SK-N-SH (cell line): ENCODE measurements around the gene OTUD5. TPM values are rescaled to one million over a fixed set of nuclear protein-coding genes. Genes with fewer than 3 reads are reported as not detected.
A peak's percentile ranks its signal among the peaks of the same experiment; 100 is the strongest.

Experiments
- CTCF ChIA-PET: fragments of 300-600, 350-600 bp; formaldehyde crosslinking; extraction: SDS; loops from one replicate; lab custom pipeline; 2021; lab: Yijun Ruan, JAX
- POLR2A ChIA-PET: fragments of 350-600 bp; sonication (Branson Sonifier 250); formaldehyde crosslinking; extraction: SDS; loops from one replicate; lab custom pipeline; 2020; ENCODE audit warnings: antibody characterized with exemption, inconsistent platforms; lab: Yijun Ruan, JAX
- DNase-seq: peaks from one replicate; pipeline ENCODE4 v3.0.0; 2012
- H2AFZ ChIP-seq: fragments of 200-600 bp; sonication (generic); 2 replicates; pipeline ENCODE4 v1.8.1; 2016; ENCODE audit warnings: antibody characterized with exemption, mild to moderate bottlenecking, low read depth
- H3F3A ChIP-seq: fragments of 200-600 bp; sonication (generic); replicated peaks from 2 replicates; pipeline ENCODE3; 2016; ENCODE audit warnings: antibody characterized with exemption, mild to moderate bottlenecking; ENCODE audit not compliant: insufficient read depth
- H3K27ac ChIP-seq, 2 experiments: fragments of 200-500 bp in 1 of 2; fragments of 200-600 bp in 1 of 2; sonication (Bioruptor generic) in 1 of 2; sonication (generic), shearing (Covaris generic) in 1 of 2; 2 replicates each; pipeline versions ENCODE4 v1.5.1 to v1.6.1; 2014 to 2016; ENCODE audit warnings: low read depth in 2 of 2, inconsistent platforms in 1 of 2, low read length in 1 of 2, mild to moderate bottlenecking in 1 of 2, mixed read lengths in 1 of 2
- H3K27me3 ChIP-seq: fragments of 200-600 bp; sonication (generic), shearing (Covaris generic); 2 replicates; pipeline ENCODE4 v1.6.1; 2016; ENCODE audit warnings: mixed run types; ENCODE audit not compliant: insufficient read depth
- H3K36me3 ChIP-seq, 2 experiments: fragments of 200-500 bp in 1 of 2; fragments of 200-600 bp in 1 of 2; sonication (Bioruptor generic) in 1 of 2; sonication (generic) in 1 of 2; replicated peaks in 1 of 2; 2 replicates each; pipeline versions ENCODE3 to v1.5.1; 2014 to 2016; ENCODE audit warnings: low read length in 1 of 2, mild to moderate bottlenecking in 1 of 2; ENCODE audit not compliant: insufficient read depth in 2 of 2, control insufficient read depth in 1 of 2
- H3K4me1 ChIP-seq, 2 experiments: fragments of 200-500 bp in 1 of 2; fragments of 200-600 bp in 1 of 2; sonication (Bioruptor generic) in 1 of 2; sonication (generic), shearing (Covaris generic) in 1 of 2; 2 replicates each; pipeline versions ENCODE4 v1.5.1 to v1.6.1; 2014 to 2016; ENCODE audit warnings: low read depth in 1 of 2, low read length in 1 of 2, mixed run types in 1 of 2; ENCODE audit not compliant: insufficient read depth in 2 of 2, control insufficient read depth in 1 of 2
- H3K4me2 ChIP-seq: fragments of 200-600 bp; sonication (generic), shearing (Covaris generic); 2 replicates; pipeline ENCODE4 v1.6.1; 2017; ENCODE audit warnings: mixed run types
- H3K4me3 ChIP-seq, 2 experiments: fragments of 200-500 bp in 1 of 2; fragments of 200-600 bp in 1 of 2; sonication (Bioruptor generic) in 1 of 2; sonication (generic), shearing (Covaris generic) in 1 of 2; 2 replicates each; pipeline versions ENCODE4 v1.5.1 to v1.8.1; 2014 to 2016; ENCODE audit warnings: low read depth in 2 of 2, inconsistent platforms in 1 of 2, low read length in 1 of 2, mild to moderate bottlenecking in 1 of 2, mixed read lengths in 1 of 2, moderate library complexity in 1 of 2
- H3K79me2 ChIP-seq: fragments of 200-600 bp; sonication (generic); 2 replicates; pipeline ENCODE4 v1.8.1; 2017; ENCODE audit warnings: mild to moderate bottlenecking; ENCODE audit not compliant: insufficient read depth
- H3K9ac ChIP-seq: fragments of 200-600 bp; sonication (generic); 2 replicates; pipeline ENCODE4 v1.6.1; 2017; ENCODE audit warnings: mixed run types
- H3K9me2 ChIP-seq: fragments of 200-600 bp; sonication (generic); 2 replicates; pipeline ENCODE4 v1.6.1; 2017; ENCODE audit warnings: mixed run types
- H3K9me3 ChIP-seq: fragments of 200-600 bp; sonication (generic); 2 replicates; pipeline ENCODE4 v1.6.1; 2017; ENCODE audit warnings: mixed run types, mild to moderate bottlenecking, moderate library complexity
- H4K20me1 ChIP-seq: fragments of 200-600 bp; sonication (generic); 2 replicates; pipeline ENCODE4 v1.6.1; 2017; ENCODE audit warnings: mild to moderate bottlenecking, mixed run types; ENCODE audit not compliant: insufficient read depth
- CHD2 ChIP-seq: fragments of 150-350 bp; IDR thresholded peaks from 2 replicates; pipeline ENCODE4 v1.6.1; 2018; ENCODE audit warnings: low read length; ENCODE audit not compliant: partially characterized antibody
- ELF1 ChIP-seq: IDR thresholded peaks from 2 replicates; pipeline ENCODE4 v1.4.0; 2012
- EP300 ChIP-seq, 2 experiments: IDR thresholded peaks; 2 replicates each; pipeline versions ENCODE4 v1.4.0 to v1.6.1; 2012; ENCODE audit warnings: borderline replicate concordance in 1 of 2, low read depth in 1 of 2, low read length in 1 of 2
- EZH2phosphoT487 ChIP-seq: fragments of 200-600 bp; sonication (generic); IDR thresholded peaks from 2 replicates; pipeline ENCODE4 v1.6.1; 2017; ENCODE audit warnings: low read depth, mixed run types, mild to moderate bottlenecking, antibody characterized with exemption, moderate library complexity, borderline replicate concordance
- FOSL2 ChIP-seq: IDR thresholded peaks from 2 replicates; pipeline ENCODE4 v1.4.0; 2012; ENCODE audit warnings: low read depth, mild to moderate bottlenecking, moderate library complexity, borderline replicate concordance
- FOXJ3 ChIP-seq: sonication (generic); formaldehyde crosslinking; IDR thresholded peaks from 2 replicates; pipeline ENCODE4 v1.5.1; 2020; ENCODE audit warnings: mild to moderate bottlenecking, missing genetic modification reagents
- IRF3 ChIP-seq: fragments of 150-350 bp; IDR thresholded peaks from 2 replicates; pipeline ENCODE4 v1.6.1; 2016; ENCODE audit warnings: mild to moderate bottlenecking, low read depth, low read length
- MAX ChIP-seq: IDR thresholded peaks from 2 replicates; pipeline ENCODE4 v1.4.0; 2012; ENCODE audit warnings: low read depth
- MEF2A ChIP-seq: IDR thresholded peaks from 2 replicates; pipeline ENCODE4 v1.4.0; 2012; ENCODE audit warnings: low read depth, borderline replicate concordance
- MXI1 ChIP-seq: IDR thresholded peaks from 2 replicates; pipeline ENCODE4 v1.6.1; 2012; ENCODE audit warnings: mild to moderate bottlenecking, low read depth, low read length, improper control_type of control experiment
- NFIC ChIP-seq: IDR thresholded peaks from 2 replicates; pipeline ENCODE4 v1.4.0; 2012; ENCODE audit warnings: borderline replicate concordance
- POLR2AphosphoS5 ChIP-seq: IDR thresholded peaks from 2 replicates; pipeline ENCODE4 v1.6.1; 2012; ENCODE audit warnings: low read depth, low read length
- RAD21 ChIP-seq: IDR thresholded peaks from 2 replicates; pipeline ENCODE4 v1.6.1; 2012; ENCODE audit warnings: mild to moderate bottlenecking, low read length
- RCOR1 ChIP-seq: fragments of 150-350 bp; IDR thresholded peaks from 2 replicates; pipeline ENCODE4 v1.6.1; 2017; ENCODE audit warnings: antibody characterized with exemption, low read length
- RFX5 ChIP-seq: IDR thresholded peaks from 2 replicates; pipeline ENCODE4 v1.6.1; 2012; ENCODE audit warnings: mild to moderate bottlenecking, improper control_type of control experiment, low read length
- SIN3A ChIP-seq: IDR thresholded peaks from 2 replicates; pipeline ENCODE4 v1.6.1; 2012; ENCODE audit warnings: low read depth, mild to moderate bottlenecking, low read length, moderate library complexity, borderline replicate concordance
- SMC3 ChIP-seq: IDR thresholded peaks from 2 replicates; pipeline ENCODE4 v1.6.1; 2012; ENCODE audit warnings: low read depth, low read length, improper control_type of control experiment
- TAF1 ChIP-seq: IDR thresholded peaks from 2 replicates; pipeline ENCODE4 v1.6.1; 2012; ENCODE audit warnings: low read depth, mild to moderate bottlenecking, low read length, moderate library complexity, borderline replicate concordance
- TCF12 ChIP-seq: IDR thresholded peaks from 2 replicates; pipeline ENCODE4 v1.4.0; 2012
- TEAD4 ChIP-seq: IDR thresholded peaks from 2 replicates; pipeline ENCODE4 v1.4.0; 2012; ENCODE audit warnings: mild to moderate bottlenecking, borderline replicate concordance; ENCODE audit not compliant: insufficient read depth
- USF1 ChIP-seq: IDR thresholded peaks from 2 replicates; pipeline ENCODE4 v1.4.0; 2012; ENCODE audit warnings: low read depth, borderline replicate concordance
- YY1 ChIP-seq: IDR thresholded peaks from 2 replicates; pipeline ENCODE4 v1.4.0; 2012; ENCODE audit warnings: low read depth, mild to moderate bottlenecking
- WGBS: methylation state at CpG from one replicate; pipeline ENCODE4 v1.1.6; 2017; ENCODE audit warnings: low lambda C conversion rate; 5-methylcytosine and 5-hydroxymethylcytosine counted together
- polyA plus RNA-seq, 3 experiments: library from polyadenylated mRNA; depleted of rRNA; stranded (reverse); fragments of >200 nt; gene quantifications; 2 replicates each; pipeline ENCODE4 v1.2.3, GENCODE V29; 2012
- TF ChIP-seq, protein P1 (sequence below): fragments of 200-600 bp; sonication (generic); IDR thresholded peaks from 2 replicates; pipeline ENCODE4 v1.6.1; 2017; ENCODE audit warnings: antibody characterized with exemption, mild to moderate bottlenecking, moderate library complexity
- TF ChIP-seq, protein P2 (sequence below): IDR thresholded peaks from 2 replicates; pipeline ENCODE4 v1.4.0; 2012; ENCODE audit warnings: low read depth, borderline replicate concordance

OTUD5 gene
- polyA plus RNA-seq, 1 of the 3 experiments (the other 2 are of a cell fraction) = 90.4 TPM

- TF ChIP-seq FOSL2 (no peak), RCOR1 (no peak), TCF12 (no peak), RAD21 (peak; percentile 73), USF1 (no peak), EP300 (IDR thresholded peaks at IDR 0.05; ENCODE audit: borderline replicate concordance in 1 of 2, low read depth in 1 of 2, low read length in 1 of 2) (no peak), POLR2AphosphoS5 (no peak), FOXJ3 (CRISPR knock-in tag) (no peak), ELF1 (no peak), CHD2 (no peak), IRF3 (no peak), TEAD4 (no peak), RFX5 (peak; percentile 70), YY1 (no peak)
These were observed 11.7 kb downstream of the OTUD5 start (continued) for GRCh38 chrX:48945517-48946348.

DNA sequence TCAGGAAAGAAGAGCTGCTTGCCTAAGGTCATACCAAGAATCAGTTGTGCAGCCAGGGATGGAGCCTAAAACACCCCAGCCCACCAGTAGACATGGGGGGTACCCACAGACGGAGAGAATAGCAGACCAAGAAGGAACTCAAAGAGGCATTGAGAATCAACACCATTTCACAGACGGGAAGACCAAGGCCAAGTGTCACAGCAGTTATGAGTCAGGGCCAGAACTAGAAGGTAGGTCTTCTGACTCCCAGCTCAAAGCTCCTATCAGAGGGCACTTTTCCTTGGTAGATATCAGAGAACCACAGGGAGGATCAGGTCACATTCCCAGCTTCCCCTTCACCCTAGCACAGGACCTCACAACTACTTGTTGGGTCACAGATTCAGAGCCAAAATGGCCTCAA, 14.5 kb downstream of the OTUD5 start:
- POLR2A ChIA-PET = no interaction called here
- Histone ChIP-seq H3K9ac (no peak overlapping the region), H3F3A (no peaks in the 10 kb centered on the region), H2AFZ (no peak overlapping the region), H3K4me1 (no peaks in the 10 kb centered on the region; a peak in 1 of 4 replicates), H3K9me2 (no peaks in the 10 kb centered on the region), H3K27me3 (no peaks in the 10 kb centered on the region), H3K27ac (no peak overlapping the region), H3K4me3 (no peak overlapping the region), H3K9me3 (no peaks in the 10 kb centered on the region), H4K20me1 (peaks cover 98% of the 10 kb centered on the region), H3K36me3 (peaks cover 9 to 39% of the 10 kb centered on the region in 2 experiments), H3K4me2 (no peak overlapping the region), H3K79me2 (peaks cover 63% of the 10 kb centered on the region)
- CTCF ChIA-PET = interaction anchor here (0.8 kb wide), 1 partner anchor 15 kb away, joined by 3 read pairs; the partner anchor contains the start of gene OTUD5
- WGBS = 82% methylated on average over 2 of the region's 2 CpGs
- no peak for DNase-seq
- TF ChIP-seq RCOR1 (no peak), IRF3 (no peak), FOXJ3 (CRISPR knock-in tag) (no peak), RAD21 (no peak), MAX (no peak), SMC3 (no peak), MEF2A (no peak), EZH2phosphoT487 (no peak), MXI1 (no peak), TAF1 (no peak), YY1 (no peak), NFIC (no peak), SIN3A (no peak), RFX5 (no peak), TEAD4 (no peak)
- TF ChIP-seq, protein P1, sequence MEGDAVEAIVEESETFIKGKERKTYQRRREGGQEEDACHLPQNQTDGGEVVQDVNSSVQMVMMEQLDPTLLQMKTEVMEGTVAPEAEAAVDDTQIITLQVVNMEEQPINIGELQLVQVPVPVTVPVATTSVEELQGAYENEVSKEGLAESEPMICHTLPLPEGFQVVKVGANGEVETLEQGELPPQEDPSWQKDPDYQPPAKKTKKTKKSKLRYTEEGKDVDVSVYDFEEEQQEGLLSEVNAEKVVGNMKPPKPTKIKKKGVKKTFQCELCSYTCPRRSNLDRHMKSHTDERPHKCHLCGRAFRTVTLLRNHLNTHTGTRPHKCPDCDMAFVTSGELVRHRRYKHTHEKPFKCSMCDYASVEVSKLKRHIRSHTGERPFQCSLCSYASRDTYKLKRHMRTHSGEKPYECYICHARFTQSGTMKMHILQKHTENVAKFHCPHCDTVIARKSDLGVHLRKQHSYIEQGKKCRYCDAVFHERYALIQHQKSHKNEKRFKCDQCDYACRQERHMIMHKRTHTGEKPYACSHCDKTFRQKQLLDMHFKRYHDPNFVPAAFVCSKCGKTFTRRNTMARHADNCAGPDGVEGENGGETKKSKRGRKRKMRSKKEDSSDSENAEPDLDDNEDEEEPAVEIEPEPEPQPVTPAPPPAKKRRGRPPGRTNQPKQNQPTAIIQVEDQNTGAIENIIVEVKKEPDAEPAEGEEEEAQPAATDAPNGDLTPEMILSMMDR = no peak
- TF ChIP-seq, protein P2, sequence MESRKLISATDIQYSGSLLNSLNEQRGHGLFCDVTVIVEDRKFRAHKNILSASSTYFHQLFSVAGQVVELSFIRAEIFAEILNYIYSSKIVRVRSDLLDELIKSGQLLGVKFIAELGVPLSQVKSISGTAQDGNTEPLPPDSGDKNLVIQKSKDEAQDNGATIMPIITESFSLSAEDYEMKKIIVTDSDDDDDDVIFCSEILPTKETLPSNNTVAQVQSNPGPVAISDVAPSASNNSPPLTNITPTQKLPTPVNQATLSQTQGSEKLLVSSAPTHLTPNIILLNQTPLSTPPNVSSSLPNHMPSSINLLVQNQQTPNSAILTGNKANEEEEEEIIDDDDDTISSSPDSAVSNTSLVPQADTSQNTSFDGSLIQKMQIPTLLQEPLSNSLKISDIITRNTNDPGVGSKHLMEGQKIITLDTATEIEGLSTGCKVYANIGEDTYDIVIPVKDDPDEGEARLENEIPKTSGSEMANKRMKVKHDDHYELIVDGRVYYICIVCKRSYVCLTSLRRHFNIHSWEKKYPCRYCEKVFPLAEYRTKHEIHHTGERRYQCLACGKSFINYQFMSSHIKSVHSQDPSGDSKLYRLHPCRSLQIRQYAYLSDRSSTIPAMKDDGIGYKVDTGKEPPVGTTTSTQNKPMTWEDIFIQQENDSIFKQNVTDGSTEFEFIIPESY = no peak
